ENCODE measurements around the gene NPM1.
"Not testable (repeated sequence)": the region's sequence is repeated elsewhere in the genome, so short reads cannot be mapped to it uniquely, and the experiment has no call there.

The NPM1 gene

DNA sequence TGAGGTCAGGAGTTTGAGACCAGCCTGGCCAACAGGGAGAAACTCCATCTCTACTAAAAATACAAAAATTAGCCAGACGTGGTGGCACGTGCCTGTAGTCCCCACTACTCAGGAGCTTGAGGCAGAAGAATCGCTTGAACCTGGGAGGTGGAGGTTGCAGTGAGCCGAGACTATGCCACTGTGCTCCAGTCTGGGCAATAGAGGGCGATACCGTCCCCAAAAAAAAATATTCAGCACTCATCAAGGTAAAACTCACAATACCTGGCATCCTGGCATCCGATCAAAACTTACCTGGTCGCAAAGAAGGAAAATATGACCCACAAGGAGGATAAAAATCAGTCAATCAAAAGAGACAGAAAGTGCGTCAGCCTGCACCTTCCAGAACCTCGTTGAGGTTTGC lies 16.8 kb upstream of the NPM1 start:
- not testable (repeated sequence) for H4K20me1 ChIP-seq (ENCODE audit: insufficient read depth, low read length); DNase-seq; H3K27ac ChIP-seq (ENCODE audit: low read length); H3K27me3 ChIP-seq (replicated peaks; ENCODE audit: insufficient read depth, low read length); H3K36me3 ChIP-seq (replicated peaks; ENCODE audit: insufficient read depth, low read length); H3K4me3 ChIP-seq (ENCODE audit: low read length); H3K79me2 ChIP-seq (ENCODE audit: low read length); H3K9me3 ChIP-seq (replicated peaks; ENCODE audit: insufficient read depth, low read length); H3K9me2 ChIP-seq (replicated peaks; ENCODE audit: insufficient read depth, low read length); H2AFZ ChIP-seq (ENCODE audit: low read length); H3K9ac ChIP-seq (ENCODE audit: low read length); H3K4me2 ChIP-seq (ENCODE audit: low read depth, low read length)
- TF ChIP-seq, protein P1, sequence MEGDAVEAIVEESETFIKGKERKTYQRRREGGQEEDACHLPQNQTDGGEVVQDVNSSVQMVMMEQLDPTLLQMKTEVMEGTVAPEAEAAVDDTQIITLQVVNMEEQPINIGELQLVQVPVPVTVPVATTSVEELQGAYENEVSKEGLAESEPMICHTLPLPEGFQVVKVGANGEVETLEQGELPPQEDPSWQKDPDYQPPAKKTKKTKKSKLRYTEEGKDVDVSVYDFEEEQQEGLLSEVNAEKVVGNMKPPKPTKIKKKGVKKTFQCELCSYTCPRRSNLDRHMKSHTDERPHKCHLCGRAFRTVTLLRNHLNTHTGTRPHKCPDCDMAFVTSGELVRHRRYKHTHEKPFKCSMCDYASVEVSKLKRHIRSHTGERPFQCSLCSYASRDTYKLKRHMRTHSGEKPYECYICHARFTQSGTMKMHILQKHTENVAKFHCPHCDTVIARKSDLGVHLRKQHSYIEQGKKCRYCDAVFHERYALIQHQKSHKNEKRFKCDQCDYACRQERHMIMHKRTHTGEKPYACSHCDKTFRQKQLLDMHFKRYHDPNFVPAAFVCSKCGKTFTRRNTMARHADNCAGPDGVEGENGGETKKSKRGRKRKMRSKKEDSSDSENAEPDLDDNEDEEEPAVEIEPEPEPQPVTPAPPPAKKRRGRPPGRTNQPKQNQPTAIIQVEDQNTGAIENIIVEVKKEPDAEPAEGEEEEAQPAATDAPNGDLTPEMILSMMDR (IDR thresholded peaks at IDR 0.05; ENCODE audit: low read length), result peak; percentile 24; the same call in 1 of the 2 replicates
- peaks cover 17% of the 10 kb centered on the region for H3K4me1 ChIP-seq (ENCODE audit: low read length)
- H3F3A ChIP-seq (ENCODE audit: insufficient read depth, low read length), result peaks cover 10% of the 10 kb centered on the region

DNA sequence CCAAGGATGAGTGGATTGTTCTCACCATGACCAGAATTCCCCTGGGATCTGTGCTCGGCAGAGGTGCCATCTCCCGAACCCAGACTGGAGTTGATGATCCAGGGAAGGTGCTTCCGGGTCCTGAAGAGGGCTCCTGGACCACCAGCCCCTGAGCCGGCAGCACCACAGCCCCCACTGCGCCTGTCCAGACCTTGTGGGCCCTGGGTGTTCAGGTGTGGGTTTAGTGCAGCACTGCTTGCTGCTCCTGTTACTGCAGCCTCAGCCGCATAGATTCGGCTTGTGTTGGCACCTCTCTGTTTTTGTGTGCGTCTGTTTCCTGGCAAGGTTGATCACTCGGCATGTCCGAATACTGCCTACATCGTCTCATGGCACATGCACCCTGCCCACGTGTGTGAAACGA lies 16.3 kb upstream of the NPM1 start:
- H3K4me2 ChIP-seq (ENCODE audit: low read depth, low read length), result no peak overlapping the region
- peaks cover 17% of the 10 kb centered on the region for H3K4me1 ChIP-seq (ENCODE audit: low read length)
- no peak for DNase-seq
- no peaks in the 10 kb centered on the region; the same call in 1 of the 2 replicates for H3K79me2 ChIP-seq (ENCODE audit: low read length)
- no peaks in the 10 kb centered on the region for H3K9me2 ChIP-seq (replicated peaks; ENCODE audit: insufficient read depth, low read length)
- H2AFZ ChIP-seq (ENCODE audit: low read length), result no peak overlapping the region
- H3F3A ChIP-seq (ENCODE audit: insufficient read depth, low read length), result peaks cover 10% of the 10 kb centered on the region
- no peaks in the 10 kb centered on the region for H3K36me3 ChIP-seq (replicated peaks; ENCODE audit: insufficient read depth, low read length)
- H4K20me1 ChIP-seq (ENCODE audit: insufficient read depth, low read length), result no peaks in the 10 kb centered on the region
- no peak overlapping the region for H3K4me3 ChIP-seq (ENCODE audit: low read length)
- no peak overlapping the region for H3K9ac ChIP-seq (ENCODE audit: low read length)
- no peaks in the 10 kb centered on the region for H3K27me3 ChIP-seq (replicated peaks; ENCODE audit: insufficient read depth, low read length)
- no peak overlapping the region for H3K27ac ChIP-seq (ENCODE audit: low read length)
- no peaks in the 10 kb centered on the region for H3K9me3 ChIP-seq (replicated peaks; ENCODE audit: insufficient read depth, low read length)
- no peak for TF ChIP-seq EZH2 (optimal IDR thresholded peaks at IDR 0.05; ENCODE audit: low read depth, low read length)
- TF ChIP-seq, protein P1 (IDR thresholded peaks at IDR 0.05; ENCODE audit: low read length), result no peak

DNA sequence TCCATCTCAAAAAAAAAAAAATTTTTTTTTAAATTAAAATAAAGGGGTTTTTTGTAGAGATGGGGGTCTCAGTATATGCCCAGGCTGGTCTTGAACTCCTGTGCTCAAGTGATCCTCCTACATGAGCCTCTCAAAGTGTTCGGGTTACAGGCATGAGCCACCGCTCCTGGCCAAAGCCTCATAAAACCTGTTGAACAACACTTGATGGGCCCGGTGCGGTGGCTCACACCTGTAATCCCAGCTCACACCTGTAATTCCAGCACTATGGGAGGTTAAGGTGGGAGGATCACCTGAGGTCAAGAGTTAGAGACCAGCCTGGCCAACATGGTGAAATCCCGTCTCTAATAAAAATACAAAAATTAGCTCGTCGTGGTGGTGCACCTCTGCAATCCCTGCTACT lies 7.7 kb upstream of the NPM1 start:
- no peaks in the 10 kb centered on the region for H3K9me3 ChIP-seq (replicated peaks; ENCODE audit: insufficient read depth, low read length)
- no peak overlapping the region for H3K9ac ChIP-seq (ENCODE audit: low read length)
- no peak overlapping the region for H2AFZ ChIP-seq (ENCODE audit: low read length)
- H3F3A ChIP-seq (ENCODE audit: insufficient read depth, low read length), result no peaks in the 10 kb centered on the region
- no peaks in the 10 kb centered on the region for H4K20me1 ChIP-seq (ENCODE audit: insufficient read depth, low read length)
- H3K4me2 ChIP-seq (ENCODE audit: low read depth, low read length), result no peak overlapping the region
- DNase-seq, result no peak
- no peak overlapping the region for H3K4me3 ChIP-seq (ENCODE audit: low read length)
- no peaks in the 10 kb centered on the region for H3K9me2 ChIP-seq (replicated peaks; ENCODE audit: insufficient read depth, low read length)
- H3K36me3 ChIP-seq (replicated peaks; ENCODE audit: insufficient read depth, low read length), result no peaks in the 10 kb centered on the region
- H3K79me2 ChIP-seq (ENCODE audit: low read length), result no peaks in the 10 kb centered on the region
- no peaks in the 10 kb centered on the region for H3K27me3 ChIP-seq (replicated peaks; ENCODE audit: insufficient read depth, low read length)
- TF ChIP-seq EZH2phosphoT487 (IDR thresholded peaks at IDR 0.05; ENCODE audit: low read length) (no peak), EZH2 (optimal IDR thresholded peaks at IDR 0.05; ENCODE audit: low read depth, low read length) (no peak)
- TF ChIP-seq, protein P1 (IDR thresholded peaks at IDR 0.05; ENCODE audit: low read length), result no peak
- no peak overlapping the region for H3K27ac ChIP-seq (ENCODE audit: low read length)
- no peaks in the 10 kb centered on the region for H3K4me1 ChIP-seq (ENCODE audit: low read length)

DNA sequence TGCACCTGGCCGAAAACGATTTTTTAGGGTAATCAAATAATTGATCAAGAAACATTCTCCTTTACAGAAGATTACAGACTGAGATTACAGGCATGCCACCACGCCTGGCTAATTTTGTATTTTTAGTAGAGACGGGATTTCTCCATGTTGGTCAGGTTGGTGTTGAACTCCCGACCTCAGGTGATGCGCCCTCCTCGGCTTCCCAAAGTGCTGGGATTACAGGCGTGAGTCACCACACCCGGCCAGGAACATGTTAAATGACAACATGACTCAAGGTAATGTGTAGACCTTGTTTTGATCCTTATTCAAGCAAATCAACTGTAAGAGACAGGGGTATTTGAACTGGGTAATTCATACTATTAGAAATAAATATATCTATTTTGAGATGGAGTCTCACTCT lies 3.2 kb upstream of the NPM1 start:
- H4K20me1 ChIP-seq (ENCODE audit: insufficient read depth, low read length), result peaks cover 10% of the 10 kb centered on the region
- H3K9ac ChIP-seq (ENCODE audit: low read length); H3K9me2 ChIP-seq (replicated peaks; ENCODE audit: insufficient read depth, low read length); H3K27me3 ChIP-seq (replicated peaks; ENCODE audit: insufficient read depth, low read length); H3K4me3 ChIP-seq (ENCODE audit: low read length); H3K27ac ChIP-seq (ENCODE audit: low read length); H3K4me2 ChIP-seq (ENCODE audit: low read depth, low read length); H3K9me3 ChIP-seq (replicated peaks; ENCODE audit: insufficient read depth, low read length); DNase-seq; H3K4me1 ChIP-seq (ENCODE audit: low read length); H3K36me3 ChIP-seq (replicated peaks; ENCODE audit: insufficient read depth, low read length); H2AFZ ChIP-seq (ENCODE audit: low read length): not testable (repeated sequence)
- H3F3A ChIP-seq (ENCODE audit: insufficient read depth, low read length), result peaks cover 12% of the 10 kb centered on the region
- peaks cover 18% of the 10 kb centered on the region for H3K79me2 ChIP-seq (ENCODE audit: low read length)

DNA sequence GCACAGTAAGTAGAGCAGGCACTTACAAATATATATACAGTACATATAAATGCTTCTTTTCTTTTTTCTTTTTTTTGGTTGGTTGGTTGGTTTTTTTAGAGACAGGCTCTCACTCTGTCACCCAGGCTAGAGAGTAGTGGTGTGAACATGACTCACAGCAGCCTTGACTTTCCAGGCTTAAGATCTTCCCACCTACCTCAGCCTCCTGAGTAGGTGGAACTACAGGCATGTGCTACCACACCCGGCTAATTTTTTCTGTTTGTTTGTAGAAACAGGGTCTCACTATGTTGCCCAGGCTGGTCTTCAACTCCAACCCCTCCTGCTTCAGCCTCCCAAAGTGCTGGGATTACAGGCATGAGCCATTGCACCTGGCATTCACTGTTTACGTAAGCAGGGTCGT lies 2.6 kb upstream of the NPM1 start:
- H3F3A ChIP-seq (ENCODE audit: insufficient read depth, low read length), result peaks cover 17% of the 10 kb centered on the region
- peaks cover 16% of the 10 kb centered on the region for H4K20me1 ChIP-seq (ENCODE audit: insufficient read depth, low read length)
- not testable (repeated sequence) for H3K4me1 ChIP-seq (ENCODE audit: low read length); DNase-seq; H2AFZ ChIP-seq (ENCODE audit: low read length); H3K9me2 ChIP-seq (replicated peaks; ENCODE audit: insufficient read depth, low read length); H3K27me3 ChIP-seq (replicated peaks; ENCODE audit: insufficient read depth, low read length); H3K9ac ChIP-seq (ENCODE audit: low read length); H3K27ac ChIP-seq (ENCODE audit: low read length); H3K9me3 ChIP-seq (replicated peaks; ENCODE audit: insufficient read depth, low read length); H3K4me3 ChIP-seq (ENCODE audit: low read length); H3K4me2 ChIP-seq (ENCODE audit: low read depth, low read length)
- H3K79me2 ChIP-seq (ENCODE audit: low read length), result peaks cover 24% of the 10 kb centered on the region
- peaks cover 10% of the 10 kb centered on the region; the same call in 1 of the 2 replicates for H3K36me3 ChIP-seq (replicated peaks; ENCODE audit: insufficient read depth, low read length)
